Glomerular visceral epithelial cell (primary cell): Measurements from ENCODE around the gene INPP5A.

Source experiments
- DNase-seq: peaks from one replicate; pipeline ENCODE4 v3.0.0-alpha.2; 2016; ENCODE audit errors: extremely low spot score

INPP5A gene

DNA sequence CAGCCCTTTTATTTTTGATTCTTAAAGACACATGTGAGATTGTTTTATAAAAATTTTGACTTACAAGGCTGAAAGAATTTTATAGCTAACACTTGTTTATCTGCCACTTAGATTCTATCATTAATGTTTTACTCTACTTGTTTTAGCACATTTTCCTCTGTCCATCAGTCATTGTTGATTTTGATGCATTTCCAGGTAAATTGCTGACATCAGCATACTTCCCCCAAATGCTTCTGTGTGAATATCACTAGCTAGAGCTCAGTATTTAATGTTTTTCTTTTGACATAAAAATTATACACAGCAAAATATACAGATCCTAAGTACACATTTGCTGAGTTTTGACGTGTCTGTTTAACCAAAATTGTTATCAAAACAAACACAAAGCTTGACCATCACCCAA lies 43.0 kb downstream of the INPP5A start:
- no peak for DNase-seq

DNA sequence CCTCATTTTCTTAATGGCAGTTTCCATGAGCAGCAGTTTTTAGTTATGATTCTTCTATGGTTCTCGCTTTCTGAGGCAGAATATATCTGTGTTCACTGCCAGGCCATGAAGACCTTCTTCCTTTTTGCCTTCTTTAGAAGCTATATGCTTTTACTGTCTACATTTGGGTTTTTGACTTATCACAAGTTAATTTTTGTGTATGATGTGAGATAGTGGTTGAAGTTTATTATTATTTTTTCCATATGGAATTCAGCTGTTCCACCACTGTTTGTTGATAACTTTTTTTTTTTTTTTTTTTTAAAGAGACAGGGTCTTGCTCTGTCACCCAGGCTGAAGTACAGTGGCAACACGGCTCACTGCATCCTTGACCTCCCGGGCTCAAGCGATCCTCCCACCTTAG lies 44.5 kb downstream of the INPP5A start:
- DNase-seq = no peak

DNA sequence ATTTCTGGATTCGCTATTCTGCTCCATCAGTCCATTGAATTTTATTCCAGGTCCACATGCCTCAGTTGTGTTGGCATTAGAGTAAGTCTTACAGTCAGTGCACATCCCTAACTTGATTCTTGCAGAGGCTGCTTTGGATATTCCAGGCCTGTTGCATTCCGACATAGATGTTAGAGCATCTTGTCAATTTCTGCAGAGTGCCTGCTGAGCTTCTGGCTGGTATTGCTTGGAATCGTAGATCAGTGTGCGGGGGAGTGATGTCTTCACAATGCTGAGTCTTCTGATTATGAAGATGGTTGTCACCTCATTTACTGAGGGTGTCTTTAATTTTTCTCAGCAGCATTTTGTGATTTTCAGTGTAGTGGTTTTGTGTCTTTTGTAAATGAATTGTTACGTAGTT lies 45.2 kb downstream of the INPP5A start:
- no peak for DNase-seq

DNA sequence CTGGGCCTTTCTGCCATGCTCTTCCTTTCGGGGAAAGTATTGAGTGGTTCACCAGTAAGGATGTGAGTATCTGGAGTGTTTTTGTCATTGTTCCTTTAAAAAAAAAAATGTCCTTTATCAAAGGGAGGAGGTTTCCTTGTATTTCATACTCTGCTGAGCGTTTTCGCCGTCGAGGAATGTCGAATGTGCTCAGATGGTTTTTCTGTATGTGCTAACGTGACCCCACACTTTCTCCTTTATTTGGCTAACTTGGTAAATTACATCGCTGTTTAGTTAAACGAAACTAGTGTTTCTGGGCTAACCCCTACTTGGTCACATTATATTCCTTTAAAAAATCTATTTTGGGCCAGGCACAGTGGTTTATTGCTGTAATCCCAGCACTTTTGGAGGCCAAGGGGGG lies 45.9 kb downstream of the INPP5A start:
- no peak for DNase-seq

DNA sequence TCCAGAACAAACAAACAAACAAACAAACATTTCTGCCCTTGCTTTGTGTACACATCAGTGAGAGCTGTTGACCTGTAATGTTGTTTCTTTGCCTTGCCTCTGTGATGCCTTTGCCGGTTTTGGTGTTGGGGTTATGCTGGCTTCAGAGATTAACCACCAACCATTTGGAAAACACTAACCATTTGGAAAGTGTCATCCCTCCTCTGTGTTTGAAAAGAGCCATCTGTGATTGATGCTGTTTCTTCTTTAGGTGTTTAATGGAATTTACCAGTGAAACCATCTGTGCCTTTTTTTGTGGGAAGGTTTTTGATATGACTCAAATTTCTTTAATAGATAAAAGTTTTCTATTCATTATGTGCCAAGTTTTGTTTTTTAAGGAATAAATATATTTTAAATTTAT lies 46.5 kb downstream of the INPP5A start:
- DNase-seq = no peak

DNA sequence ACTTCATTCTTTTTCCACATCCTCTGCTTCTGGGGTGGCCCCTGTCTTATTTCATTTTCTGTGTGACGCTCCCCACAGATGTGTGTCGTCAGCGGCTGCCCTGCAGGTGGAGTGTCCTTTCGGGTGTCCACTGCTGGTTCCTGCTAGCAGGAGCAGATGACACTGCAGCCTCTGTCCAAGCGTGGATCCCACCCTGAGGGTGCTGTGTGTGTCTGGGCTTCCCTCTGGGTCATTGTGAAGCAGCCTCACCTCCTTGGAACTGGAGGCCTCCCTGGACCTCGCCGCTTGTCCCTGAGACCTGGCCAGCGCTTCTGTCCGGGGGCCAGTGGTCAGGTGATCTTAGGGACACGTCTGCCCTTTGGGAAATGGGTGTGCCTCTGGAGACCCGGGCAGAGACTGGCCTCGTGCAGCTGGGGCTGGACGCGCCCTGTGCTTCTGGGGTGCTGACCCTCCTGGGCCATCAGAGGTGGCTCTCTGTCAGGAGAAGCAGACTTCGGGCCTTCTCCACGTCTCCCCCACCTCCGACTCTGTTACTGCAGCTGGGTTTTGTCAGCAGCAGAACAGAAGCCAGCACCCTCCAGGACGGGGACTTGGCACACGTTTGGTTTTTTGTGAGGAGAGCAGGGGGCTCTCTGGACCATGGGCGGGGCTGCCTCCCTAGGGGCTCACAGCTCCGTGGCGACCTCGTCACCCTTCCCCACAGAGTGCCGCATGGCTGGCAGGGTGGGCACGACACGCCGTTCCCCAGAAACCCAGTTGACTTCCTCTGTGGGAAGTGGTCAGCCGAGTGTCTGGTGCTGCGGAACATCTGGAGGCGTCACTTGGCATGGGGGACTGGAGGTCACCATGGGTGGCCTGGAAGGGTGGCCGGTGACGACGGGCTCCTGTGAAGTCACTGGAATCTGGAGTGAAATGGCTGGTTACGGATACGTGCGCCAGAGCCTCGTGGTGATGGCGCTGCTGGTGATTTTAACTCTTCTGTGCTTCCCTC lies 48.4 kb downstream of the INPP5A start:
- no peak for DNase-seq

DNA sequence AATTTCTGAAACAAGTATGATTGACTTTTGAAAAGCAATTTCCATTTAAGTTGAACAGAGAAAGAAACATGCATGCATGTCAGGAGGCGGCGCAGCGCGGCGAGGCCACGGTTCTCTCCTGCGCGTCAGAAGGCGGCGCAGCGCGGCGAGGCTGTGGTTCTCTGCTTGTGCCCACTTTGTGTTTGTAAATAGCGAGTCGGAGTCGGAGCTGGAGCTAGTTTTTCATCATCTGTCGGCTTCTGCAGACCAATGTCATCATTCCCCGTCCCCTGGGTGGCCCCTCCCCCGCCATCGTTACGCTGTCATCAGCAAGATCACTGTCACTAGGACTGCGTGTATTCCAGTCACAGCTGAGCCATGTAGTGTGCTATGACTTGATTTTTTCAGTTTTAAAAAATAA lies 49.2 kb downstream of the INPP5A start:
- DNase-seq = no peak

DNA sequence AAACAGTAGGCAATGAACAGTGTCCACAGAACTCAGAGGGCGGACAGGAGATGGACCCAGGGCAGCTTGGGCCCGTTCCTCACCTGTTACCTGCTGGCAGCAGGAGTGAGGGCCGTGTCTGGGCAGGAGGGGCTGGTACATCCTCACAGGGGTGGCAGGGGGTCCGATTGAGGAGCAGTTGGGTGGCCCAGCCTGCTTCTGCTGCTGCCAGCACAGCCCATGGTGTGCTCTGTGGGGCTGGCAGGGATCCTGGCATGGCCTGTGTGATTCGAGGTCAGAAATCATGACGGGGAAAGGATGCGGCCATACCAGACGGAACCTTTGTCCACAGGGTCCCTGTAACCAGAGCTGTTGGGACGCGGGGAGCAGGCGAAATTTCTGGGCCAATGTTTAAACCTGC lies 49.6 kb downstream of the INPP5A start:
- no peak for DNase-seq

DNA sequence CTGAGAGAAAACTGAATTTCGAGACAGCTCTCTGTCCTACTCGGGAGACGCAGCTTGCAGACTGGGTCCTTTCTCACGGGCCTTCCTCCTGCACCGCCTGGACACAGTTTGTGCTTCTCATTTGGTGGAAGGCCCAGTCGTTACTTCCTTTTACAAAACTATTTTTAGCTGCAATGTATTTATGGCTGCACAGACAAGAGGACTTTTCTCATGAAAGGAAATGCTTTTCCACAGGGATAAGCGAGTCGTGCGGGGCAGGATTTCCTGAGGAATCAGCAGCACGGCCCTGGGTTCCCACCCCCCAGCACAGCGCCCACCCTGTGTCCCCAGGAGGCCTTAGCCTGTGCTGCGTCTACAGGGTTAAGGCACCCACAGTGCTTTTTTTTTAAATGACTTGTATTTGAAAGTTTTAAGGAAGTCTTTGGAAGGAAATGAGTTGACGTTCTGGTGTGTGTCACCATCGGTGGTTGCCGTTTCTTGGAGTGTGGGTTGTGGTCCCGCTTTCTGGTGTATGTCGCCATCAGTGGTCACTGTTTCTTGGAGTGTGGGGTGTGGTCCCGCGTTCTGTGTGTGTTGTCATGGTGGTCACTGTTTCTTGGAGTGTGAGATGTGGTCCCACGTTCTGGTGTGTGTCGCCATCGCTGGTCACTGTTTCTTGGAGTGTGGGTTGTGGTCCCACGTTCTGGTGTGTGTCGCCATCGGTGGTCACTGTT lies 50.9 kb downstream of the INPP5A start:
- DNase-seq = no peak

DNA sequence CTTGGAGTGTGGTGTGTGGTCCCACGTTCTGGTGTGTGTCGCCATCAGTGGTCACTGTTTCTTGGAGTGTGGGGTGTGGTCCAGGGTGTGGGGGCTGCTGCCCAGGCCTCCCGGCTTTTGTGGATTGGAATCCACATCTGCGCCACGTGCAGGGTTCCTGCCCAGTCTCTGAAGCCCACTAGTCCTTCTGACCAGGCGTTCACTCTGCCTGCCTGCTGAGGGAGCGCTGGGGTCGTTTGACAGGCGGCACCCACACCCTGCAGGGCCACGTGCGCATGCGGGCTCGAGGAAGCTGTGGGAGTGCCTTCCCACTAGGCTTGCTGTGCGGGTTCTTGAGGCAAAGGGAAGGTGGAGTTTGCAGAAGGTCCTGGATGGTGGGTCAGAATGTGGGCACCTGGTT lies 51.4 kb downstream of the INPP5A start:
- no peak for DNase-seq

DNA sequence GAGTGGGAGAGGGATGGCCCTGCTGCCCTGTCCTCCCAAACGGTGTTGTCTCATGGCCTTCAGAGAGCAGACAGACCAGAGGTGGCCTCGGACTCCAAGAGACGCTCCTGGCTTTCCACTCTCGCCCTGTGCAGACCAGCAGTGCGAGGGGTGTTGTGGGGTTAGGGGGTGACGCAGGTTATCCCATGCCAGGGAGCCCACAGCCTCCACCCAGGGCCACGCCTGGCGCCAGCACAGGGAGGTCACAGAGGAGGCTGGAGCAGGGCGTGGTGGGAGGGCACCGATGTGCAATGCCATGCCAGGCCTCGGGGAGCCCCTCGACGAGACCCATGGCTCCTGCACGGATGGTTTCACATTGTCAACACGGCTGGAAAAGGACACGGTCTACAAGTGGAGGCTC lies 52.1 kb downstream of the INPP5A start:
- DNase-seq = no peak

DNA sequence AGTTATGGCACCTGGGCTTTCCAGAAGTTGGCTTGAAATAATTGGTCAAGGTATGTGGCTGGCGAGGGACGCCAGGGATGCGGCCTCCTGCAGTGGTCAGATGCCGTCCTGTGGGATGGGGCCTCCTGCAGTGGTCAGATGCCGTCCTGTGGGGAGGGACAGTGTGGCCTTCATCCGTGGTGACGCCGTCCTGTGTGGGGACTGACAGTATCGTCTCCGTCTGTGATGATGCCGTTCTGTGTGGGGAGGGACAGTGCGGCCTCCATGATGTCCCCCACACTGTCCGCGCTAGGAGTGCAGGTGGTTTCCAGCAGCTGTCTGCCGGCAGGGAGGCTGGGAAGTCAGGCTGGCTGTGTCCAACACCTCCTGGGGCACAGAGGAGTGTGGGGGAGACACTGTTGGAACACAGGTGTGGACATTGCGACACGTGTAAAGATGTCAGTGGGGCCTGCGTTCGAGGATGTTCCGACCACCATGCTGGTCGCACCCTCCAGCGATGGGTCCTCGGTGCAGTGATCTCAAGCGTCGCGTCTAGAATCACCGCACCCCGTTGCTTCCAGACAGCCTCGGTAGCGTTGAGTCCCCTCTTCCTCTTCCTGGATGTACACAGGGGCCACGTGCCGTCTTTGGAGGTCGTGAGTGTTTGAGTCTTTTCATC lies 52.6 kb downstream of the INPP5A start:
- DNase-seq = no peak

DNA sequence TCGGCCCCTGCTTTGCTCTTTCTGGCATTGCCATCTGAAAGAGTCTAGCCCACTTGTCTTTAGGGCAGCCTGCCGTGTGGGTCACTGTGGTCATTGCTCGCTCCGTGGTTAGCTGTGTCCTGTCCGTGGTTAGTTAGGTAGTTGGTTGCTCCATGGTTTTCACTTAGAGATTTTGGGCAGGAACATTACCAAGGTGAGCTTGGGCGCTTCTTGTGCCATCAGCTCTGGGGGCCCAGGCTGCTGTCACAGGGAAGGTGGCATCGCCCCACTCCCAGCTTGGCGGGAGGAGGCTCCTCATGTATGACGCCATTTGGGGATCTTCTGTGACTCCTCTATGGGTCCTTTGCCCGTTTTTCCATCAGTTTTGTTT lies 53.1 kb downstream of the INPP5A start:
- no peak for DNase-seq

DNA sequence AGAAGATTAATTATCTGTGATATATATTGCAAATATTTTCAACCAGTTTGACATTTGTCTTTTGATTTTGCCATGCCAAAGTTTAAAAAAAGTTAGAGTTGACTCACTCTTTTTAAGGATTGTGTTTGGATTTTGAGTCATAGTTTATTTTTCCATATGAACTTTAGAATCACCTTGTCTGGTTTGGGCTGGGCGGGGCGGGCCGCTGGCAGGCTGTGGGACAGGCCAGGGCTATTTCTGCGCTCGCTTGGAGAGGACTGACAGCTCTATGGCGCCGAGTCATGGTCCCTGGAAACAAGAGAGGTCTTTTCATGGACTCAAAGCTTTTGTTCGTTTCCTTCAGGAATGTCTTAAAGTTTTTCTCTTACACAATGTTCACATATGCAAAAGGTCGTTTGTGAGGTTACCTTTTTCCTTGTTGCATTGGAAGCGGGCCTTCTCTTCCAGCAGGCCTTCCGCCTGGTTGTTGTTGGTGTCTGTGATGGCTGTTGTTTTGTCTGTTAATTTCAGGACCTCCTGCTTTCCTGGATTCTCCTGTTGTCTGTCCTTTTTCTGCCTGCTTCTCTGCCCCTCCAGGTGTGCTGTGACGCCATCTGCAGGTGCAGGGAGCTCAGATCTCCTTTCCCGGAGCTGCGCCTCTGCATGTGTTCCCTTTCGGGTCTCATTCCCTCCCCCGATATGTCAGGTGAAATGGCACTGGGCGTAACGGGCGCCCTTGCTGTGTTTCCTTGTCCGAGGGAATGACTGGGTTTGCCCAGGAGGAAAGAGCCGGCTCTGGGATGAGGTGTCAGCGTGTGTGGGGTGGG lies 53.8 kb downstream of the INPP5A start:
- DNase-seq = no peak

DNA sequence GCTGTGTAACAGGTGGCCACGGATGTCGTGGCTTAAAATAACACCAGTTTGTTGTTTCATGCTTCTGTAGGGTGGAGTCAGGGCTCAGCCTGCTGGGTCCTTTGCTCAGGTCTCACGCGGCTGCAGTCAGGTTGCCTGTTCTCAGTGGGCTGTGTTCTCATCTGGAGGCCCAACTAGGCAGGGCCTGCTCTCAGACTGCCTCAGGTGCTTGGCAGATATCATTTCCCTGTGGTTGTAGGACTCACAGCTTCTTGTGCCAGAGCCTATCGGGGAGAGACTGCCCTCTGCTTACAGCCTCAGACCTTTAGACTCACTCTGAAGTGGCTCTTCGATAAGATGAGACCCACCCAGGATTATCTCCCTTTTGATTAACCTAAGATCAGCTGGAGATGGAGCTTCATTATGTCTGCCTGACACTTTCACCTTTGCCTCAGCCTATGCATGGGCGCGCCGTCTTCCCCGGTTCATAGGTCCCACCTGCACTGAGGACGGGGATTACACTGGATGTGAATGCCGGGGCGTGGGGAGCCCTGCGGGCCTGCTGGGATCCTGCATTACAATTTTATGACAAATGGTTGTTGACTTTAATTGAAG lies 55.3 kb downstream of the INPP5A start:
- no peak for DNase-seq

DNA sequence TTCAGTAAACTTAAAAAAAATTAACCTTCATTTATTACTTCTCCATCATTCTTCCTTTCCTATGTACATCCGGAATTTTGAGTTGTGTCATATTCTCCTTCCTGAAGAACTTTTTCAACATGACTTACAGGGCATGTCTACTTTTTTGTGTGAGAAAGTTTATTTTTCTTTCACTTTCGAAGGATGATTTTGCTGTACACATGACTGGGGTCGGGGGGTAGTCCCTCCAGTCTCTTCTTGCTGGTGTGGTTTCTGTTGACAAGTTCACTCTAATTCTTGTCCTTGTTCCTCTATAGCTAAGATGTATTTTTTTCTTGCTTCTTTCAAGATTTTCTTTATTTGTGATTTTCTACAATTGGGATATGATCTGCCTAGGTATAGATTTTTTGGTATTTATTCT lies 55.8 kb downstream of the INPP5A start:
- DNase-seq = no peak

DNA sequence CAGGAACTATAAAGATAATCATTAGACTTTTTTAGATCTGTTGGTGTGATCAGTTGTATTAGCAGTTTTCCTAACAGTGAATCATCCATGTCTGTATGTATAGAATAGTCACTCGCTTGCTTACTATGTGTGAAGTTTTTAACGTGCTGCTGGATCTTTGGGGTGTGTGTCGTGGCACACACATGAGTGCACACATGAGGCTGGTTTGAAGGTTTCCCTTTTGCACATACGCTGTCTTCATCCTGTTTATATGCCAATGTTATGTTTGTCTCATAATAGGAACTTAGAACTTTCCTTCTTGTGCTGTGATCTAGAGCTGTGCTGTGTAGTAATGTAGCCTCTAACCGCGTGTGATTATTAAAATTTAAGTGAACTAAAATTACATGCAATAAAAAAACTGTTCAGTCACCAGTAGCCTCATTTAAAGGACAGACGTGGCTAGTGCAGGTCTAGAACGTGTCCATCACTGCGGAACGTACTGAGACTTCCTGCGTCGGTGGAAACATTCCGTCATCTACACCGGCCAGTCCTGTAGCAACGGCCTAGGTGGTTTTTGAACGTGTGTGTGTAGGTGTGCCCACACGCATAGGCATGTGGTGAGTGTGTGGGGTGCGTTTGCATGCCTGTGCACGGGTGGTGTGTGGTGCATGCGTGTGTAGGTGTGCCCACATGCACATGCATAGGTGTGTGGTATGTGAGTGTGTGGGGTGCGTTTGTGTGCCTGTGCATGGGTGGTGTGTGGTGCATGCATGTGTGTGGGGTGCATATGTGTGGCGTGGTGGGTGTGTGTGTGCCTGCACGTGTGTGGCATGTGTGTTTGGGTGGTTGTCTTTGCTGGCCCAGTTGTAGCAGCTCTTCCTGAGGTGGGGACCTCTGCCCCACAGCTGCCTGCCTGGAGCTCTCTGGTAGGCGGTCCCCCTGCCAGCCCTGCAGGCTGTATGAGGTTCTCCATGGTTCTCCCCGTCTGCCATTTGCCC lies 56.6 kb downstream of the INPP5A start:
- no peak for DNase-seq

DNA sequence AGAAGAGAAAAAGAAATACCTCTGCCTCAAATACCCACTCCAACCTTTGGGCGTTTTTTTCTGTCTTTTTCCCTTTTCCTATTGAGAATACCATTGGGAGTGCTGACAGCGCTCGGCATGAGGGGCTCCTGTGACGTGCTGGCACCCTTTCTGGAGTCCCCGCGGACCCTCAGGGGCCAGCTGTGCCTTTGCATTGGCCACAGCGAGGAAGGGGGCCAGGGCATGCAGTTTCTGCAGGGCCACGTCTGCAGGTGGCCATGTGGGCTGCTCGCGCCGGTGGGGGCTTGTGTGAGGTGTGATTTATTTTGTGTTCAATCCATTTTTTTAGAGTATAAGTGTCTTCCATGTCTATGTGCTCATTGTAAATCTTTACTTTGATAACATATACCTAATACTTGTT lies 57.4 kb downstream of the INPP5A start:
- no peak for DNase-seq

DNA sequence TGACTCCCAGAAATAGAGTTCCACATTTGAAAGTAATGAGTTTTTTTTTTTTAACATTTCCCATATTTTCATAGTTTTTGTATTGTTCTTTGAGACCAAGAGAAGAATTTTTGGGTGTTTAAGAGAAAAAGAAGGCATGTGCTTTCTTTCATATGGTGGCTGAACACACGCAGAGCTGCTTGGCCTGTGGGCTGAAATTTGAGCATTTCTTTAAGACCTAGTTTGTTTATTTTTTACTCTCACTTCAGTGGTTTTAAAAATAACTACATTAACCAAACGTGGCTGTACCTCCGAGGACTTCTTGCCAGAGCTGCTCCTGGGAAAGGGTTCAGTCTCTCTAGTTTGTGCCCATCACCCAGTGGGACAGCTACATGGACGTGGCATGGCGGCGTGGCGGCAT lies 58.3 kb downstream of the INPP5A start:
- no peak for DNase-seq

DNA sequence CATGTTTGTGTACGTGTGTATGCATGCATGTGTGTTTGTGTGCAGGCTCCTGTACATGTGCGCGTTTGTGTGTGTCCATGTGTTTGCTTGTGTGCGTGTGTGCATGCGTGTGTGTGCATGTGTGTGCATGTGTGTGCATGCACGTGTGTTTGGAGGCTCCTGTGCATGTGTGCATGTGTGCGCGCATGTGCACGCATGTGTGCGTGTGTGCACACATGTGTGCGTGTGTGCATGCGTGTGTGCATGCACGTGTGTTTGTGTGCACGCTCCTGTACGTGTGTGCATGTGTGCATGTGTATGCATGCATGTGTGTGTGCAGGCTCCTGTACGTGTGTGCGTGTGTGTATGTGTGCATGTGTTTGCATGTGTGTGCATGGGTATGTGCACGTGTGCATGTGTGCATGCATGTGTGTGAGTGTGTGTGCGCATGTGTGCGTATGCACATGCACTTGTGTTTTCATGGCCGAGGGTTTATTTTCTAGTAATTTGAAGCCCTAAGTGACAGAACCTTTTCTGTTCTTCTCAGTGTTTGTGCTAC lies 59.2 kb downstream of the INPP5A start:
- DNase-seq = no peak
